Common myeloid progenitor, CD34-positive (primary cell): Measurements from ENCODE around the gene FKBP2.

Experiments used
- CTCF ChIA-PET: fragments of 350-600 bp; sonication (Branson Sonifier 250); formaldehyde crosslinking; loops from one replicate; lab custom pipeline; 2021; ENCODE audit warnings: antibody characterized with exemption; lab: Charles Lee
- POLR2A ChIA-PET: fragments of 350-600 bp; sonication (Branson Sonifier 250); formaldehyde crosslinking; loops from one replicate; lab custom pipeline; 2021; ENCODE audit warnings: antibody characterized with exemption; lab: Charles Lee
- DNase-seq, 3 donors: peaks; one replicate each; pipeline versions ENCODE4 v3.0.0 to v3.0.0-alpha.2; 2013
- H3K27ac ChIP-seq, 2 experiments: 1 replicate in 1 of 2; 2 replicates in 1 of 2; pipeline ENCODE4 v1.7.0; 2013; ENCODE audit warnings: inconsistent platforms in 2 of 2, low read length in 2 of 2, mild to moderate bottlenecking in 2 of 2, low read depth in 1 of 2, moderate library complexity in 1 of 2; ENCODE audit not compliant: severe bottlenecking in 2 of 2, insufficient read depth in 1 of 2, poor library complexity in 1 of 2
- H3K27me3 ChIP-seq, 5 experiments: replicated peaks in 2 of 5; 1 replicate in 3 of 5; 2 replicates in 2 of 5; pipeline versions ENCODE4 v1.6.1 to v1.7.0; 2013; ENCODE audit warnings: low read length in 4 of 5, mild to moderate bottlenecking in 2 of 5, moderate library complexity in 2 of 5, inconsistent platforms in 1 of 5; ENCODE audit not compliant: insufficient read depth in 5 of 5, control insufficient read depth in 4 of 5
- H3K36me3 ChIP-seq, 4 experiments: 1 replicate in 2 of 4; 2 replicates in 2 of 4; pipeline versions ENCODE4 v1.6.1 to v1.7.0; 2013; ENCODE audit warnings: low read length in 3 of 4, control low read depth in 1 of 4, mild to moderate bottlenecking in 1 of 4; ENCODE audit not compliant: control insufficient read depth in 4 of 4, insufficient read depth in 4 of 4
- H3K4me1 ChIP-seq, 4 experiments: 1 replicate in 3 of 4; 2 replicates in 1 of 4; pipeline versions ENCODE4 v1.6.1 to v1.7.1; 2013; ENCODE audit warnings: low read length in 3 of 4, mild to moderate bottlenecking in 3 of 4, control low read depth in 1 of 4, inconsistent platforms in 1 of 4, moderate library complexity in 1 of 4; ENCODE audit not compliant: control insufficient read depth in 4 of 4, insufficient read depth in 4 of 4; ENCODE audit errors: control extremely low read depth in 1 of 4
- H3K4me3 ChIP-seq, 7 experiments: 1 replicate in 4 of 7; 2 replicates in 3 of 7; pipeline versions ENCODE4 v1.5.1 to v1.7.0; 2013; ENCODE audit warnings: mild to moderate bottlenecking in 7 of 7, low read length in 6 of 7, moderate library complexity in 6 of 7, inconsistent platforms in 2 of 7, low read depth in 2 of 7, control low read depth in 1 of 7; ENCODE audit not compliant: insufficient read depth in 4 of 7, control insufficient read depth in 1 of 7; ENCODE audit errors: extremely low read depth in 1 of 7
- H3K9me3 ChIP-seq, 5 experiments: 1 replicate in 4 of 5; 2 replicates in 1 of 5; pipeline versions ENCODE4 v1.6.1 to v1.7.1; 2013; ENCODE audit warnings: low read length in 4 of 5, mild to moderate bottlenecking in 2 of 5, inconsistent platforms in 1 of 5, low read depth in 1 of 5, moderate library complexity in 1 of 5; ENCODE audit not compliant: control insufficient read depth in 4 of 5, insufficient read depth in 2 of 5; ENCODE audit errors: control extremely low read depth in 1 of 5
- WGBS: methylation state at CpG from one replicate; pipeline ENCODE4 v1.1.5; 2013; ENCODE audit not compliant: insufficient coverage; 5-methylcytosine and 5-hydroxymethylcytosine counted together

The FKBP2 gene

GRCh38 chr11:64249038-64249437 lies 8.1 kb downstream of the FKBP2 start:
- no peak overlapping the region for H3K4me3 ChIP-seq
- H3K27me3 ChIP-seq: no peaks in the 10 kb centered on the region
- CTCF ChIA-PET: interaction anchor here (1.2 to 12.2 kb wide), 6 partner anchors 11 to 54 kb away, joined by 3 to 177 read pairs (median 24); partner anchors contain the start of genes CATSPERZ and FERMT3
- WGBS: 100% methylated on average over 4 of the region's 4 CpGs
- H3K36me3 ChIP-seq: peaks cover 0 to 7% (median 3%) of the 10 kb centered on the region in 4 experiments
- POLR2A ChIA-PET: interaction anchor here (1.6 kb wide), 1 partner anchor 19 kb away, joined by 4 read pairs; no protein-coding TSS in a partner anchor
- DNase-seq: no peak
- peaks cover 0 to 72% (median 68%) of the 10 kb centered on the region in 4 experiments for H3K4me1 ChIP-seq
- no peaks in the 10 kb centered on the region for H3K9me3 ChIP-seq
- H3K27ac ChIP-seq: no peak overlapping the region

DNA sequence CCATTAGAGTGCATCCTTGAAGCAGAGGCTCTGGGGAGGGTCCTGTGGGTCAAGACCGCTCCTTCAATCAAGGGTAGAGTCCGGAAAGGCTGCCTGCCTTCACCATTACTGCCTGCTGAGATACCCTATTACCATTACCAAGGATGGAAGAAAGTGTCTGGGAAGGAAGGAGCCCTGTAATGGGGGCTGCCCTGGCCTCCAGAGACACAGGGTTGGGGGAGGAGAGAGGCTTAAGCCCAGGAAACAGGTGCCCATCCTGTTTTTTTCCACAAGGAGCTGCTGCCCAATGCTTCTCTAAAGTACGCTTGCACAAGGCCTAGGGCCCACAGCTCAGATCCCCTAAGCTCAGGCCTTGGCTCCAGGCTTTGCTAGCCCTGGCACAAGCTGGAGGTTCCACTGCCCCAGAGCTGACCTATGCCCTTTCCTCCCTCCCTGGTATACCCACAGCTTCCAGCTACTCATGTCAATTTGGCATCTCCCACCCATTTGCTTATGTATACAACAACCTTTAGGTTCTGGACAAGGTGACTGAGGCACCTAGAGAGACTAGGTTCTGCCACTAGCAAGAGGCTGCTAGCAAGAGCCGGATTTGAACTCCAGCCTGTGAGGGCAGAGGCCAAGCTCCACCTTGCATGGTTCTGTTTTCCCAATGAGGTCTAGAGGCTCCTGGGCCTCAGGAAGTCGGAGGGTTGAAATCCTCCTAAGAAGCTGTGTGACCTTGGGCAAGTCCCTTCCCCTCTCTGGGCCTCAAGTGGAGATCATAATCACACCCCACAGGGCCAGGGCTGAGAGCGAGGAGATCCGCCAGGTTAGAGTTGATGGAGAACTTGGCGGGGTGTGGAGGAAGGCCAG lies 8.9 kb downstream of the FKBP2 start:
- H3K9me3 ChIP-seq: no peaks in the 10 kb centered on the region
- no peak for DNase-seq
- H3K27ac ChIP-seq: no peak overlapping the region
- 87% methylated on average over 7 of the region's 8 CpGs for WGBS
- ChIA-PET CTCF (interaction anchor here (1.0 to 12.2 kb wide), 13 partner anchors 10 to 108 kb away, joined by 3 to 177 read pairs (median 6); partner anchors contain the start of genes BAD, CATSPERZ and FERMT3), POLR2A (interaction anchor here (1.2 to 1.7 kb wide), 4 partner anchors 18 to 68 kb away, joined by 3 to 10 read pairs (median 5); partner anchors contain the start of genes FERMT3 and TRMT112)
- no peaks in the 10 kb centered on the region for H3K27me3 ChIP-seq
- H3K36me3 ChIP-seq: peaks cover 0 to 12% (median 2%) of the 10 kb centered on the region in 4 experiments
- peaks cover 0 to 65% (median 62%) of the 10 kb centered on the region in 4 experiments for H3K4me1 ChIP-seq
- H3K4me3 ChIP-seq: peak overlapping the region in 2 of 7 experiments; percentile 33 to 55

- Histone ChIP-seq H3K36me3 (peaks cover 0 to 16% (median 7%) of the 10 kb centered on the region in 4 experiments), H3K9me3 (no peaks in the 10 kb centered on the region), H3K27me3 (no peaks in the 10 kb centered on the region), H3K27ac (no peak overlapping the region), H3K4me1 (peaks cover 0 to 59% (median 55%) of the 10 kb centered on the region in 4 experiments), H3K4me3 (peak overlapping the region; percentile 46 to 85 (median 75))
- ChIA-PET CTCF (interaction anchor here (0.9 to 12.2 kb wide), 16 partner anchors 7 to 107 kb away, joined by 3 to 177 read pairs (median 5); partner anchors contain the start of genes BAD, CATSPERZ and FERMT3), POLR2A (interaction anchor here (1.2 to 1.7 kb wide), 4 partner anchors 18 to 67 kb away, joined by 3 to 10 read pairs (median 5); partner anchors contain the start of genes FERMT3 and TRMT112)
- WGBS: 25% methylated on average over 11 of the region's 13 CpGs
- DNase-seq: no peak
These were observed 9.6 kb downstream of the FKBP2 start for GRCh38 chr11:64250415-64251015.

GRCh38 chr11:64251016-64251752 lies 10.3 kb downstream of the FKBP2 start, which contains the start of gene PLCB3:
Gene PLCB3, plus strand, starts transcription at chr11:64251530. Its CDS starts 120 bp downstream, at chr11:64251650.
- ChIA-PET POLR2A (interaction anchor here (0.6 to 1.7 kb wide), 5 partner anchors 9 to 66 kb away, joined by 3 to 10 read pairs (median 4); partner anchors contain the start of genes FERMT3 and TRMT112), CTCF (interaction anchor here (0.9 to 12.2 kb wide), 14 partner anchors 8 to 104 kb away, joined by 3 to 177 read pairs (median 6); partner anchors contain the start of genes BAD, CATSPERZ and FERMT3)
- DNase-seq: peak in 2 of 3 donors; percentile 49 to 55
- whole genome bisulfite sequencing: 0% methylated on average over 64 of the region's 75 CpGs
- Histone ChIP-seq H3K27ac (no peak within 1 kb of the TSS), H3K4me3 (peak within 1 kb of the TSS; percentile 46 to 85 (median 75)), H3K4me1 (peaks cover 0 to 54% (median 51%) of the 10 kb centered on the region in 4 experiments), H3K36me3 (peaks cover 0 to 23% (median 10%) of the 10 kb centered on the region in 4 experiments), H3K27me3 (no peaks in the 10 kb centered on the region), H3K9me3 (no peaks in the 10 kb centered on the region)

- Histone ChIP-seq H3K27ac (no peak overlapping the region), H3K4me1 (peaks cover 0 to 54% (median 51%) of the 10 kb centered on the region in 4 experiments), H3K9me3 (no peaks in the 10 kb centered on the region), H3K27me3 (no peaks in the 10 kb centered on the region), H3K4me3 (peak overlapping the region; percentile 46 to 85 (median 75)), H3K36me3 (peaks cover 0 to 28% (median 14%) of the 10 kb centered on the region in 4 experiments)
- no peak for DNase-seq
- ChIA-PET POLR2A (interaction anchor here (0.6 to 0.7 kb wide), 2 partner anchors 9 to 17 kb away, joined by 3 to 4 read pairs; no protein-coding TSS in a partner anchor), CTCF (interaction anchor here (0.7 to 12.2 kb wide), 11 partner anchors 8 to 104 kb away, joined by 3 to 177 read pairs (median 5); partner anchors contain the start of genes BAD, CATSPERZ and FERMT3)
- WGBS: 0% methylated on average over 12 of the region's 18 CpGs
These were observed 10.8 kb downstream of the FKBP2 start for GRCh38 chr11:64251753-64252002.
